HEK293T (cell line): Measurements from ENCODE around the gene MEF2D.

Experiments used
- CTCF ChIA-PET: fragments of 350-600 bp; formaldehyde crosslinking; extraction: SDS; loops from one replicate; lab custom pipeline; 2021; ENCODE audit warnings: antibody characterized with exemption, inconsistent platforms; lab: Yijun Ruan, JAX
- POLR2A ChIA-PET: fragments of 350-600 bp; formaldehyde crosslinking; extraction: SDS; loops from one replicate; lab custom pipeline; 2020; ENCODE audit warnings: antibody characterized with exemption, inconsistent platforms; lab: Yijun Ruan, JAX
- DNase-seq: peaks from one replicate; pipeline ENCODE4 v3.0.0; 2012; ENCODE audit warnings: mixed read lengths; ENCODE audit errors: extremely low spot score
- ARNT ChIP-seq: fragments of 450-650 bp; IDR thresholded peaks from 2 replicates; pipeline ENCODE4 v1.6.1; 2017; ENCODE audit warnings: mild to moderate bottlenecking
- BHLHE40 ChIP-seq: fragments of 450-650 bp; IDR thresholded peaks from 2 replicates; pipeline ENCODE4 v1.6.1; 2016; ENCODE audit warnings: mild to moderate bottlenecking, moderate library complexity, borderline replicate concordance
- CTBP1 ChIP-seq: fragments of 450-650 bp; IDR thresholded peaks from 2 replicates; pipeline ENCODE4 v1.6.1; 2016; ENCODE audit warnings: borderline replicate concordance
- ELF4 ChIP-seq: fragments of 450-650 bp; IDR thresholded peaks from 2 replicates; pipeline ENCODE4 v1.6.1; 2017; ENCODE audit warnings: antibody characterized with exemption
- FOXA1 ChIP-seq: fragments of 450-650 bp; IDR thresholded peaks from 2 replicates; pipeline ENCODE4 v1.6.1; 2016; ENCODE audit warnings: mild to moderate bottlenecking
- FOXK2 ChIP-seq: fragments of 450-650 bp; IDR thresholded peaks from 2 replicates; pipeline ENCODE4 v1.6.1; 2016; ENCODE audit warnings: mild to moderate bottlenecking
- FOXM1 ChIP-seq: fragments of 450-650 bp; IDR thresholded peaks from 2 replicates; pipeline ENCODE4 v1.6.1; 2017; ENCODE audit warnings: mild to moderate bottlenecking, borderline replicate concordance
- HDGF ChIP-seq: fragments of 450-650 bp; IDR thresholded peaks from 2 replicates; pipeline ENCODE4 v1.6.1; 2017; ENCODE audit warnings: antibody characterized with exemption, borderline replicate concordance
- L3MBTL2 ChIP-seq: fragments of 450-650 bp; conservative IDR thresholded peaks from 2 replicates; pipeline ENCODE4 v1.6.1; 2016; ENCODE audit warnings: mild to moderate bottlenecking
- LEF1 ChIP-seq: fragments of 450-650 bp; IDR thresholded peaks from 2 replicates; pipeline ENCODE4 v1.6.1; 2017; ENCODE audit warnings: mild to moderate bottlenecking, borderline replicate concordance
- NFRKB ChIP-seq: fragments of 450-650 bp; IDR thresholded peaks from 2 replicates; pipeline ENCODE4 v1.6.1; 2016; ENCODE audit warnings: mild to moderate bottlenecking, moderate library complexity
- SP1 ChIP-seq: fragments of 450-650 bp; IDR thresholded peaks from 2 replicates; pipeline ENCODE4 v1.6.1; 2017
- SUZ12 ChIP-seq: fragments of 450-650 bp; IDR thresholded peaks from 2 replicates; pipeline ENCODE4 v1.6.1; 2016; ENCODE audit warnings: mild to moderate bottlenecking
- TARDBP ChIP-seq: fragments of 450-650 bp; IDR thresholded peaks from 2 replicates; pipeline ENCODE4 v1.6.1; 2016
- ZNF384 ChIP-seq: fragments of 450-650 bp; IDR thresholded peaks from 2 replicates; pipeline ENCODE4 v1.6.1; 2016
- TF ChIP-seq, protein P1 (sequence below): fragments of 450-650 bp; IDR thresholded peaks from 2 replicates; pipeline ENCODE4 v1.6.1; 2016

The MEF2D gene

DNA sequence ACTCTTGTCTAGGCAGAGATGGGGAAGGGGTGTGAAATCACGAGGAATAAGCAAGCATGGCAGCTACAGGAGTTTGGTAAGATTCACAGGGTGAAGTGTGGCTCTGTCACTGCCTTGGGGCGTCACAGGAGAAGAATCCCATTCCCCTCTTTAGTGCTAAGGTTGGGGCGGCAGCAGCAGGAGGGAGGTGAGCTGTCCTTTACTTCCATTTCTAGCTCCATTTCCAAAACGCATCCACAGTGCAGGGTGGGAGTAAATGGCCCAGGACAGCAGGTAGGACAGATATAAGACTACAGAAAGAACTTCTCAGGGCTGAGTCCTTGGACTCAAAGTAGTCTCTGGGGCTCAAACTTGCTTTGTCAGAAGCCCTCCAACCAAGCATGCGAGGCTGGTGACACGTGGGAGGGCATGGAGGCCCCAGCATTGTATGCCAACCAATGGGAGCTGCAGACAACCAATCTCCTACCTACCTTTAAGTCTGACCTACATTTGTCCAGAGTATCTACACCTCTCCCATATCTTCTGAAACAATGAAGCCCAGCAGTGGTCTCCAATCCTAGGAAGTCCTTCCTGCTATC is 8.5 kb downstream of the MEF2D start:
- TF ChIP-seq HDGF (no peak), LEF1 (no peak), SP1 (no peak), ARNT (no peak)
- TF ChIP-seq, protein P1, sequence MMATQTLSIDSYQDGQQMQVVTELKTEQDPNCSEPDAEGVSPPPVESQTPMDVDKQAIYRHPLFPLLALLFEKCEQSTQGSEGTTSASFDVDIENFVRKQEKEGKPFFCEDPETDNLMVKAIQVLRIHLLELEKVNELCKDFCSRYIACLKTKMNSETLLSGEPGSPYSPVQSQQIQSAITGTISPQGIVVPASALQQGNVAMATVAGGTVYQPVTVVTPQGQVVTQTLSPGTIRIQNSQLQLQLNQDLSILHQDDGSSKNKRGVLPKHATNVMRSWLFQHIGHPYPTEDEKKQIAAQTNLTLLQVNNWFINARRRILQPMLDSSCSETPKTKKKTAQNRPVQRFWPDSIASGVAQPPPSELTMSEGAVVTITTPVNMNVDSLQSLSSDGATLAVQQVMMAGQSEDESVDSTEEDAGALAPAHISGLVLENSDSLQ, result no peak
- no peak for DNase-seq
- ChIA-PET CTCF (interaction anchor here (0.8 to 4.3 kb wide), 3 partner anchors 11 to 116 kb away, joined by 3 to 39 read pairs (median 6); no protein-coding TSS in a partner anchor), POLR2A (interaction anchor here (0.8 to 5.9 kb wide), 3 partner anchors 11 to 100 kb away, joined by 3 to 64 read pairs (median 5); partner anchors contain the start of gene MEF2D)

DNA sequence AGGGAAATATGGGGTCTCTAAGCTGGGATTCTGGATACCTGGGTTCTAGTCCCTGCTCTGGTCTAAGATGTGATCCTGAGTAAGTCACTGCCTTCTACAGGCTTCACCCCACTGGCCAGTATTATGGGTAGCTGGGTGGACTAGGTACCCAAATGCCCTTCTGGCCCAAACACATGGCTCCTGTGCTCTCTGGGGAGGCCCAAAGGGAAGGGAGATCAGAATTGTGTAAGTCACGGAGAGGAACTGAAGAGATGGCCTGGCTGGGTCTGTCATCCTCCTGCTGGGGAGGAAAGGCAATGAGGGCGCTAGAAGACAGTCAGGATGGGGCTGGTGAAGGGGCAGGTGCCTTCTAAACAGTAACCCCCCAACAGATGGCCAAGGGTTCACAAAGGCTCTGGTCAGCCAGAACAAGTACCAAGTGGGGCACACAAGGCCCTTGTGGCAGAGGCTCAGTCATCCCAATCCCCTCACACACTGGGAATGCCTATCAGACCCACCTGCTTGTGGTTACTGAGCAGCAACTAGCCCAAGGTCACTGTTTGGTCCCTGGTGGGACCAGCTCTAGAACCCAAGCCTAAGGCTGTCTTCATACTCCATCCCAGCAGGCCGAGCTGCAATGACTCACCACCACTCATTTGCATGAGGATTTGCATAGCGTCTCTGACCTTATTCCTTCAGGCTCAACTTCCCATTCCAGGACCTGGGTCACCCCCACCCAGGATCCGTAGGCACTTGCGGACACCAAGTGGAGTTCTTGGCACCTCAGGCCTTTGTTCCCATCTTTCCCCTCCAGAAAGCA is 9.2 kb downstream of the MEF2D start:
- ChIA-PET CTCF (interaction anchor here (0.8 to 4.3 kb wide), 6 partner anchors 10 to 117 kb away, joined by 3 to 39 read pairs (median 6); no protein-coding TSS in a partner anchor), POLR2A (interaction anchor here (0.8 to 5.9 kb wide), 4 partner anchors 11 to 101 kb away, joined by 3 to 64 read pairs (median 10); partner anchors contain the start of gene MEF2D)
- DNase-seq, result no peak

DNA sequence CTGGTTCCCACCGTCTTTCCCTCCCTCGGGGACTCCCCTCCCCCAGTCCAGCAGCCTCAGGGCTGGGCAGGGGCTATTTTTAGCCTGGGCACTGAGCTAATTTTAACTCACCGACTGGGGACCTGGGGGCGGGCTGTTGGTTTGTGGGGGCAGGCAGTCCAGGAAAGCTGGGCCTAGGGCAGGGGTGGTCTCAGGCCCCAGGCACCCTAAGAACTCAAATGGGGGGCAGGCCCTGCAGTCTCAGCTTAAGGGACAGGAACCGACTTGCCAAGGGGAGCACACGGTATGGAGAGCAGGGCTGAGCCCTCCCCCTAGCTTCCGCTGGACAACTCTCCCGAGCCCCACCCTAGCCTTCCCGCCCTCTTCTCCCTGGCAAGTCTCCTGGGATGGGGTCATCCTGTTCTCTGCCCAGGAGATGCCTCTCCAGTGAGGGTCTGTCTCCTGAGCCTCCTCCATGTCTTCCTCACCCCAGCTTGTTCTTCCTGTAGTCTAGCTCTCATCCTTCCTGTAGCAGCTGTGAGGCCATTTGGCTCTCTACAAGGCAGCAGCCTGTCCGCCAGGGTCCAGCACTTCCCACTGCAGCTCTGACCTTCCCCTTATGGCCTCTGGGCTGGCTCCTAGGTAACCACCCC is 10.1 kb downstream of the MEF2D start:
- no peak for DNase-seq
- ChIA-PET POLR2A (interaction anchor here (0.9 to 5.9 kb wide), 3 partner anchors 8 to 33 kb away, joined by 4 to 64 read pairs (median 15); partner anchors contain the start of gene MEF2D), CTCF (interaction anchor here (0.6 to 4.3 kb wide), 6 partner anchors 10 to 105 kb away, joined by 3 to 39 read pairs (median 7); no protein-coding TSS in a partner anchor)
- TF ChIP-seq HDGF (no peak), LEF1 (no peak), SUZ12 (no peak), FOXA1 (no peak), ELF4 (no peak), ARNT (no peak), NFRKB (no peak), FOXK2 (no peak), BHLHE40 (no peak), CTBP1 (no peak), TARDBP (no peak), FOXM1 (no peak), L3MBTL2 (no peak), ZNF384 (no peak)
- TF ChIP-seq, protein P1, result no peak

More for the DNA sequence above, 9.2 kb downstream of the MEF2D start:
- TF ChIP-seq FOXA1, result no peak
- TF ChIP-seq ELF4, result no peak
- no peak for TF ChIP-seq FOXM1
- TF ChIP-seq FOXK2, result no peak
- TF ChIP-seq L3MBTL2, result no peak
- TF ChIP-seq, protein P1, result no peak
- no peak for TF ChIP-seq HDGF
- no peak for TF ChIP-seq SP1
- no peak for TF ChIP-seq ARNT
- no peak for TF ChIP-seq TARDBP
- TF ChIP-seq CTBP1, result no peak
- no peak for TF ChIP-seq SUZ12
- TF ChIP-seq BHLHE40, result no peak
- no peak for TF ChIP-seq NFRKB
- TF ChIP-seq ZNF384, result no peak
- no peak for TF ChIP-seq LEF1

DNA sequence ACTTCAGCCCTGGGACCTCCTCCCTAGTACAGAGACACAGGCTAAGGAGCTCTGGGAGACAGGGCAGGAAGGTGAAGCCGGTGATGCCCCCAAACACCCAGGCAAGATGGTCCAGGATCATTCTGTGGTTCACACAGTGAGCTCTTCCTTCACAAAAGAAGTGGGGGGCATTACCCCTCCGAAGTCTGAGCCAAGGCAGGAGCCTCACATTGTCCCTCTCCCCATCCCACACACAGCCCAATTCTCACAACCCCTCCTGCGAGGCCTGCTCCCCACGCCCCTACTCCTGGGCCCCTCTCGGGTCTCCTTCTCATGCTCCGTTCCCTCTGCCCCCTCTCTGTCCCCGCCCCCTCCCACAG is 10.7 kb downstream of the MEF2D start:
- ChIA-PET CTCF (interaction anchor here (0.6 to 4.3 kb wide), 8 partner anchors 9 to 138 kb away, joined by 3 to 39 read pairs (median 4); no protein-coding TSS in a partner anchor), POLR2A (interaction anchor here (0.8 to 5.9 kb wide), 4 partner anchors 9 to 32 kb away, joined by 4 to 64 read pairs (median 10); partner anchors contain the start of gene MEF2D)
- DNase-seq, result no peak
- TF ChIP-seq, protein P1, result no peak
- no peak for TF ChIP-seq FOXK2
- TF ChIP-seq FOXM1, result no peak
- no peak for TF ChIP-seq L3MBTL2
- no peak for TF ChIP-seq LEF1
- no peak for TF ChIP-seq TARDBP
- no peak for TF ChIP-seq CTBP1
- no peak for TF ChIP-seq SUZ12
- no peak for TF ChIP-seq FOXA1
- no peak for TF ChIP-seq NFRKB
- TF ChIP-seq ELF4, result no peak
- TF ChIP-seq SP1, result no peak
